Measurements from ENCODE around the gene FBLN1. TPM values are rescaled to one million over a fixed set of nuclear protein-coding genes. Genes with fewer than 3 reads are reported as not detected.

FBLN1 gene
- total RNA-seq, 1 donor from 2014 or later: 211 TPM

- DNase-seq (ENCODE audit: extremely low spot score, unreplicated experiment): no peak
- Mint-ChIP-seq H3K9me3 (ENCODE audit: unreplicated experiment) (peaks cover 2% of the 10 kb centered on the region), H3K4me3 (ENCODE audit: unreplicated experiment) (no peak overlapping the region), H3K4me1 (ENCODE audit: unreplicated experiment) (peaks cover 30% of the 10 kb centered on the region), H3K36me3 (ENCODE audit: unreplicated experiment) (no peaks in the 10 kb centered on the region), H3K27me3 (ENCODE audit: unreplicated experiment) (no peaks in the 10 kb centered on the region), H3K27ac (ENCODE audit: unreplicated experiment) (no peak overlapping the region)
- TF ChIP-seq, protein P1, sequence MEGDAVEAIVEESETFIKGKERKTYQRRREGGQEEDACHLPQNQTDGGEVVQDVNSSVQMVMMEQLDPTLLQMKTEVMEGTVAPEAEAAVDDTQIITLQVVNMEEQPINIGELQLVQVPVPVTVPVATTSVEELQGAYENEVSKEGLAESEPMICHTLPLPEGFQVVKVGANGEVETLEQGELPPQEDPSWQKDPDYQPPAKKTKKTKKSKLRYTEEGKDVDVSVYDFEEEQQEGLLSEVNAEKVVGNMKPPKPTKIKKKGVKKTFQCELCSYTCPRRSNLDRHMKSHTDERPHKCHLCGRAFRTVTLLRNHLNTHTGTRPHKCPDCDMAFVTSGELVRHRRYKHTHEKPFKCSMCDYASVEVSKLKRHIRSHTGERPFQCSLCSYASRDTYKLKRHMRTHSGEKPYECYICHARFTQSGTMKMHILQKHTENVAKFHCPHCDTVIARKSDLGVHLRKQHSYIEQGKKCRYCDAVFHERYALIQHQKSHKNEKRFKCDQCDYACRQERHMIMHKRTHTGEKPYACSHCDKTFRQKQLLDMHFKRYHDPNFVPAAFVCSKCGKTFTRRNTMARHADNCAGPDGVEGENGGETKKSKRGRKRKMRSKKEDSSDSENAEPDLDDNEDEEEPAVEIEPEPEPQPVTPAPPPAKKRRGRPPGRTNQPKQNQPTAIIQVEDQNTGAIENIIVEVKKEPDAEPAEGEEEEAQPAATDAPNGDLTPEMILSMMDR (IDR thresholded peaks at IDR 0.05): no peak
Measured at GRCh38 chr22:45483319-45483718, 19.4 kb upstream of the FBLN1 start.

DNA sequence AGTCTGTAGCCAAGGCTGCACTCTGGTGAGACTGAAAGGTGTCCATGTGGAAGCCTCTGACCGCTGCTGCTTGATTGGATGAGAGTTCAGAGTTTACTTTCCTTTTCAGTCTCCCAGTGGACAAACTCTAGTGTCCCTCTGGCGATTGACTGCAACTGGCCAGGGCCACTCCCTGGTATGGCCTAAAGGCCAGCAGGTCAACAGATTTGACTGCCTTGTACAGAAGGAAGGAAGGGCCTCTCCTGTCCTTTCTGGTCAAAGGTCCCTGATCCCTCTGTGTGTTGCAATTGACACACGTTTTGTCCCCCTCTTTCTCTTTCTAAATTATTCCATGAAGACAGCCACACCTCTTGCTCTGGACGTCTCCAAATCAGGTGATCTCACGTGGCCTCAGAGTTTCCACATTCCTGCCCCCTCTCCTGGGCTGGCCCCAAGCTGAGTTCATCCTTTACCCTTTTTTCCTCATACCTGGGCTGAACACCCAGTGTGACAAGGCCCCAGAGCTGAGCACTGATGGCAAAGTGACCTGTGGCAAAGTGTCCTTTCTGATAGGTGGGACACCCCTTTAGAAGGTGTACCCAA lies 18.7 kb upstream of the FBLN1 start:
- no peak overlapping the region for H3K4me3 Mint-ChIP-seq (ENCODE audit: unreplicated experiment)
- no peaks in the 10 kb centered on the region for H3K36me3 Mint-ChIP-seq (ENCODE audit: unreplicated experiment)
- TF ChIP-seq, protein P1 (IDR thresholded peaks at IDR 0.05): no peak
- no peak overlapping the region for H3K27ac Mint-ChIP-seq (ENCODE audit: unreplicated experiment)
- peaks cover 24% of the 10 kb centered on the region for H3K4me1 Mint-ChIP-seq (ENCODE audit: unreplicated experiment)
- no peaks in the 10 kb centered on the region for H3K27me3 Mint-ChIP-seq (ENCODE audit: unreplicated experiment)
- peaks cover 7% of the 10 kb centered on the region for H3K9me3 Mint-ChIP-seq (ENCODE audit: unreplicated experiment)
- DNase-seq (ENCODE audit: extremely low spot score, unreplicated experiment): no peak

GRCh38 chr22:45484742-45485141 lies 17.9 kb upstream of the FBLN1 start:
- Mint-ChIP-seq H3K36me3 (ENCODE audit: unreplicated experiment) (no peaks in the 10 kb centered on the region), H3K27me3 (ENCODE audit: unreplicated experiment) (no peaks in the 10 kb centered on the region)
- TF ChIP-seq, protein P1 (IDR thresholded peaks at IDR 0.05): no peak

DNA sequence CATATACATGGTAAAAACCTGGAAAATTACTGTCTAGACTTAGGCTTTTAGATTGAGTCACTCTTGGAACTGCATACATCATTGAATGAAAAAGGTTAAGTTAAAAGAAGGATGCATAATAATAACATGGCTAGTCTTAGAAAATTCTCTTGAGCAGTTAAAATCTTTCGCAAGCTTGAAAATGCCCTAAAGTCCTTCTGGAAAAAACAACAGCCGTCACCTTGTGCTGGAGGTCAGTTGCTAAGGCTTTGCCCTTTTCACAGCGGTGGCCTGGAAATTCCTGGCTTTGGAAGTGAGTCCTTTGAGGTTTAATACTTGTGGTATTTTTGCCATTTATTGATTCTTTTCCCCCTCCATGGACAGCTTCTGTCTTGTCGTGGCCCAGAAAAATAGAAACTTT lies 17.4 kb upstream of the FBLN1 start:
- H3K9me3 Mint-ChIP-seq (ENCODE audit: unreplicated experiment): peaks cover 7% of the 10 kb centered on the region
- H3K27me3 Mint-ChIP-seq (ENCODE audit: unreplicated experiment): no peaks in the 10 kb centered on the region

More at GRCh38 chr22:45484742-45485141, 17.9 kb upstream of the FBLN1 start:
- peaks cover 7% of the 10 kb centered on the region for H3K9me3 Mint-ChIP-seq (ENCODE audit: unreplicated experiment)
- no peak overlapping the region for H3K27ac Mint-ChIP-seq (ENCODE audit: unreplicated experiment)
- peaks cover 24% of the 10 kb centered on the region for H3K4me1 Mint-ChIP-seq (ENCODE audit: unreplicated experiment)
- DNase-seq (ENCODE audit: extremely low spot score, unreplicated experiment): no peak
- H3K4me3 Mint-ChIP-seq (ENCODE audit: unreplicated experiment): no peak overlapping the region

DNA sequence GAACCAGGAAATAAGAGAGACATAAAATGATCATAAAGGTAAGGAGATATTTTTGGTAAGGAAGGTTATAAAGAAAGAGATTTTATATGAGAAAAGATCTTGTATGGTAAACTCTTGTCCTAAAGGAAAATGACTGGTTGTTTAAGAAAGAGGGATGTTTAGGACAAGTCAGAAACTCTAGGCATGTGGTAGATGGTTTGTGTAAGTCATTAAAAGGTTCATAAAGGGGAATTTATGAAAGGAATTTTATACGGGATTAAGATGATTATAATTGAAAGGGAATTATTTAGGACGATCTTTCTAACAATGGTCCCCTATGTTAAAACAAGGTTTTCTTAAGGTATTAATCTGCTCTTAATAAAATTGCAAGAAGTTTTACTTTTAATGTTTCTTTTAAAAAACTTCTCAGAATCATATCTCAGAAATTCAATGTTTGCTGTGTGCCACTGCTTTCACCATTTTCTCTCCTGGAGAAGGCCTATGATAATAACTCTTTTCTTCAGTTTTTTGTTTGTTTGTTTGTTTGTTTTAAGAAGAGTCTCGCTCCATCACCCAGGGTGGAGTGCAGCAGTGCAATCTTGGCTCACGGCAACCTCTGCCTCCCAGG lies 13.8 kb upstream of the FBLN1 start:
- H3K36me3 Mint-ChIP-seq (ENCODE audit: unreplicated experiment): no peaks in the 10 kb centered on the region
- H3K9me3 Mint-ChIP-seq (ENCODE audit: unreplicated experiment): peaks cover 7% of the 10 kb centered on the region
- H3K27ac Mint-ChIP-seq (ENCODE audit: unreplicated experiment): no peak overlapping the region
- TF ChIP-seq, protein P1 (IDR thresholded peaks at IDR 0.05): no peak
- peaks cover 34% of the 10 kb centered on the region for H3K4me1 Mint-ChIP-seq (ENCODE audit: unreplicated experiment)
- no peak overlapping the region for H3K4me3 Mint-ChIP-seq (ENCODE audit: unreplicated experiment)
- DNase-seq (ENCODE audit: extremely low spot score, unreplicated experiment): no peak
- H3K27me3 Mint-ChIP-seq (ENCODE audit: unreplicated experiment): no peaks in the 10 kb centered on the region

More for the DNA sequence above, 17.4 kb upstream of the FBLN1 start:
- TF ChIP-seq, protein P1 (IDR thresholded peaks at IDR 0.05): no peak
- Mint-ChIP-seq H3K4me1 (ENCODE audit: unreplicated experiment) (peaks cover 24% of the 10 kb centered on the region), H3K4me3 (ENCODE audit: unreplicated experiment) (no peak overlapping the region), H3K27ac (ENCODE audit: unreplicated experiment) (peak overlapping the region; percentile 54), H3K36me3 (ENCODE audit: unreplicated experiment) (no peaks in the 10 kb centered on the region)
- no peak for DNase-seq (ENCODE audit: extremely low spot score, unreplicated experiment)

All from osteocyte (in vitro differentiated cells).